NT2/D1 (cell line): ENCODE measurements around the gene PTPN12.
"Not testable (repeated sequence)": the region's sequence is repeated elsewhere in the genome, so short reads cannot be mapped to it uniquely, and the experiment has no call there.

Experiments used
- DNase-seq: peaks from one replicate; pipeline ENCODE4 v3.0.0-alpha.2; 2011; ENCODE audit warnings: low read depth, low spot score
- H3K27me3 ChIP-seq: 2 replicates; pipeline ENCODE4 v1.6.0; 2011; ENCODE audit warnings: mild to moderate bottlenecking; ENCODE audit not compliant: insufficient read length, insufficient read depth
- H3K36me3 ChIP-seq: 2 replicates; pipeline ENCODE4 v1.6.1; 2011; ENCODE audit warnings: mild to moderate bottlenecking, low read length, mixed read lengths; ENCODE audit not compliant: insufficient read depth, insufficient read length
- H3K4me1 ChIP-seq: 2 replicates; pipeline ENCODE4 v1.5.1; 2011; ENCODE audit not compliant: insufficient read depth, insufficient read length
- H3K4me3 ChIP-seq: 2 replicates; pipeline ENCODE4 v1.5.1; 2011; ENCODE audit warnings: low read depth; ENCODE audit not compliant: insufficient read length
- H3K9ac ChIP-seq: 2 replicates; pipeline ENCODE4 v1.6.0; 2011; ENCODE audit warnings: low read depth; ENCODE audit not compliant: insufficient read length
- H3K9me3 ChIP-seq: 2 replicates; pipeline ENCODE4 v1.5.1; 2011; ENCODE audit warnings: mild to moderate bottlenecking, low read length; ENCODE audit not compliant: insufficient read depth
- SUZ12 ChIP-seq: IDR thresholded peaks from 2 replicates; pipeline ENCODE4 v1.6.1; 2011; ENCODE audit not compliant: insufficient read length, insufficient read depth; ENCODE audit errors: extremely low read depth
- YY1 ChIP-seq: IDR thresholded peaks from 2 replicates; pipeline ENCODE4 v1.6.1; 2011; ENCODE audit not compliant: insufficient read length, insufficient read depth
- ZNF274 ChIP-seq: IDR thresholded peaks from 2 replicates; pipeline ENCODE4 v1.6.1; 2011; ENCODE audit warnings: mild to moderate bottlenecking, low read depth, low read length

PTPN12 gene

GRCh38 chr7:77532247-77532646 lies 4.8 kb upstream of the PTPN12 start:
- no peak for DNase-seq
- Histone ChIP-seq H3K36me3 (no peaks in the 10 kb centered on the region), H3K4me1 (no peaks in the 10 kb centered on the region), H3K27me3 (no peaks in the 10 kb centered on the region), H3K9ac (no peak overlapping the region), H3K4me3 (no peak overlapping the region), H3K9me3 (peaks cover 8% of the 10 kb centered on the region; the same call in 1 of the 2 replicates)
- no peak for TF ChIP-seq SUZ12
- TF ChIP-seq YY1, result no peak
- TF ChIP-seq ZNF274, result no peak

- not testable (repeated sequence) for DNase-seq, H3K9me3 ChIP-seq, H3K27me3 ChIP-seq, H3K4me3 ChIP-seq, H3K9ac ChIP-seq, H3K36me3 ChIP-seq, H3K4me1 ChIP-seq
These were observed 4.4 kb upstream of the PTPN12 start for GRCh38 chr7:77532732-77533131.

- not testable (repeated sequence) for H3K4me3 ChIP-seq, H3K9ac ChIP-seq, H3K4me1 ChIP-seq, H3K36me3 ChIP-seq, H3K27me3 ChIP-seq, H3K9me3 ChIP-seq, DNase-seq
These were observed 3.0 kb upstream of the PTPN12 start for GRCh38 chr7:77534046-77534445.

GRCh38 chr7:77536017-77536412 lies 1.1 kb upstream of the PTPN12 start:
- peak overlapping the region; percentile 85 for H3K9ac ChIP-seq
- no peak for DNase-seq
- peak overlapping the region; percentile 73 for H3K4me3 ChIP-seq
- peaks cover 8% of the 10 kb centered on the region; the same call in 1 of the 2 replicates for H3K9me3 ChIP-seq
- peaks cover 3% of the 10 kb centered on the region for H3K36me3 ChIP-seq
- no peaks in the 10 kb centered on the region for H3K4me1 ChIP-seq
- no peaks in the 10 kb centered on the region for H3K27me3 ChIP-seq
- TF ChIP-seq YY1 (no peak), SUZ12 (no peak), ZNF274 (no peak)

- peaks cover 8% of the 10 kb centered on the region; the same call in 1 of the 2 replicates for H3K9me3 ChIP-seq
- peaks cover 5% of the 10 kb centered on the region for H3K36me3 ChIP-seq
- H3K27me3 ChIP-seq, result no peaks in the 10 kb centered on the region
- peak; percentile 94 for DNase-seq
- H3K4me3 ChIP-seq, result peak overlapping the region; percentile 73
- H3K9ac ChIP-seq, result peak overlapping the region; percentile 85
- H3K4me1 ChIP-seq, result no peaks in the 10 kb centered on the region
- TF ChIP-seq YY1, result no peak
- no peak for TF ChIP-seq ZNF274
- TF ChIP-seq SUZ12, result no peak
These were observed 521 bp upstream of the PTPN12 start for GRCh38 chr7:77536413-77537135.

GRCh38 chr7:77537778-77538280 lies 734 bp downstream of the PTPN12 start:
- Histone ChIP-seq H3K36me3 (peaks cover 5% of the 10 kb centered on the region), H3K9me3 (peaks cover 8% of the 10 kb centered on the region; the same call in 1 of the 2 replicates), H3K4me3 (peak overlapping the region; percentile 93), H3K4me1 (no peaks in the 10 kb centered on the region), H3K27me3 (no peaks in the 10 kb centered on the region), H3K9ac (peak overlapping the region; percentile 95)
- DNase-seq, result peak; percentile 16
- TF ChIP-seq SUZ12 (no peak), ZNF274 (no peak), YY1 (no peak)

GRCh38 chr7:77538281-77539212 lies 1.5 kb downstream of the PTPN12 start:
- peak overlapping the region; percentile 95 for H3K9ac ChIP-seq
- peak; percentile 83 for DNase-seq
- TF ChIP-seq SUZ12 (no peak), ZNF274 (no peak), YY1 (no peak)
- peaks cover 5% of the 10 kb centered on the region for H3K36me3 ChIP-seq
- H3K27me3 ChIP-seq, result no peaks in the 10 kb centered on the region
- H3K9me3 ChIP-seq, result peaks cover 8% of the 10 kb centered on the region; the same call in 1 of the 2 replicates
- H3K4me3 ChIP-seq, result peak overlapping the region; percentile 93
- H3K4me1 ChIP-seq, result no peaks in the 10 kb centered on the region
